T-cell (primary cell): ENCODE results near the gene ARHGEF4. TPM values are rescaled to one million over a fixed set of nuclear protein-coding genes. Genes with fewer than 3 reads are reported as not detected.
A peak's percentile ranks its signal among the peaks of the same experiment; 100 is the strongest.

ENCODE experiments used
- ATAC-seq, 4 experiments: fragments of 200-7000 bp in 3 of 4; fragments of 150-1000 bp in 1 of 4; cut with Tn5 transposase; replicated peaks in 1 of 4; 1 replicate in 3 of 4; 2 replicates in 1 of 4; pipeline ENCODE4 v1.10.0; 2021; ENCODE audit warnings: moderate library complexity in 3 of 4, mild to moderate bottlenecking in 2 of 4, moderate number of reproducible peaks in 1 of 4
- CTCF ChIA-PET, 2 donors: fragments of 300-600 bp; sonication (Branson Sonifier 250); formaldehyde crosslinking; loops; one replicate each; lab custom pipeline; 2022; ENCODE audit warnings: antibody characterized with exemption in 2 of 2; lab: Charles Lee
- POLR2A ChIA-PET, 2 donors: fragments of 300-600 bp; sonication (Branson Sonifier 250); formaldehyde crosslinking; loops; one replicate each; lab custom pipeline; 2022; ENCODE audit warnings: antibody characterized with exemption in 2 of 2; lab: Charles Lee
- DNase-seq, 35 experiments: peaks; one replicate each; pipeline versions ENCODE4 v3.0.0 to v3.0.0-alpha.2; 2013 to 2023
- H3K27ac ChIP-seq: one replicate; pipeline ENCODE4 v1.5.1; 2013; ENCODE audit warnings: low read length
- H3K27me3 ChIP-seq, 2 experiments: replicated peaks in 1 of 2; 1 replicate in 1 of 2; 2 replicates in 1 of 2; pipeline versions ENCODE4 v1.6.1 to v1.7.0; 2013; ENCODE audit warnings: low read length in 1 of 2, mixed read lengths in 1 of 2; ENCODE audit not compliant: control insufficient read depth in 2 of 2, insufficient read depth in 2 of 2; ENCODE audit errors: extremely low read depth in 1 of 2
- H3K36me3 ChIP-seq, 2 donors: 1 replicate in 1 of 2; 2 replicates in 1 of 2; pipeline versions ENCODE4 v1.6.1 to v1.7.0; 2013; ENCODE audit warnings: low read length in 1 of 2; ENCODE audit not compliant: control insufficient read depth in 2 of 2, insufficient read depth in 1 of 2; ENCODE audit errors: extremely low read depth in 1 of 2
- H3K4me1 ChIP-seq, 2 experiments: 1 replicate in 1 of 2; 2 replicates in 1 of 2; pipeline versions ENCODE4 v1.6.1 to v1.7.0; 2013; ENCODE audit warnings: low read length in 2 of 2, mixed read lengths in 1 of 2; ENCODE audit not compliant: insufficient read depth in 2 of 2, control insufficient read depth in 1 of 2; ENCODE audit errors: extremely low read depth in 1 of 2
- H3K4me3 ChIP-seq, 2 donors: 1 replicate in 1 of 2; 2 replicates in 1 of 2; pipeline versions ENCODE4 v1.5.1 to v1.7.0; 2013; ENCODE audit warnings: mild to moderate bottlenecking in 2 of 2, low read length in 1 of 2, moderate library complexity in 1 of 2; ENCODE audit not compliant: control insufficient read depth in 1 of 2; ENCODE audit errors: extremely low read depth in 1 of 2
- H3K9me3 ChIP-seq: 2 replicates; pipeline ENCODE4 v1.7.0; 2013
- H3K27ac Mint-ChIP-seq, 2 donors: one replicate each; pipeline ENCODE4 v1.8.0; 2020 to 2021; ENCODE audit warnings: mild to moderate bottlenecking in 2 of 2, mixed read lengths in 2 of 2
- H3K27me3 Mint-ChIP-seq, 2 donors: one replicate each; pipeline ENCODE4 v1.8.0; 2021 to 2022; ENCODE audit warnings: mixed read lengths in 2 of 2
- H3K36me3 Mint-ChIP-seq: one replicate; pipeline ENCODE4 v1.8.0; 2021; ENCODE audit warnings: mixed read lengths
- H3K4me1 Mint-ChIP-seq, 3 donors: one replicate each; pipeline ENCODE4 v1.8.0; 2020 to 2022; ENCODE audit warnings: mixed read lengths in 3 of 3, mild to moderate bottlenecking in 1 of 3
- H3K4me3 Mint-ChIP-seq, 3 donors: one replicate each; pipeline ENCODE4 v1.8.0; 2020 to 2022; ENCODE audit warnings: mild to moderate bottlenecking in 3 of 3, mixed read lengths in 3 of 3, moderate library complexity in 3 of 3
- H3K9me3 Mint-ChIP-seq, 3 donors: one replicate each; pipeline ENCODE4 v1.8.0; 2020 to 2022; ENCODE audit warnings: mixed read lengths in 3 of 3
- WGBS: methylation state at CpG from one replicate; pipeline ENCODE4 v1.1.5; 2013; ENCODE audit warnings: missing lambda C conversion rate; ENCODE audit not compliant: insufficient coverage; 5-methylcytosine and 5-hydroxymethylcytosine counted together
- total RNA-seq, 35 experiments: library from RNA in 6 of 35; stranded (reverse) in 6 of 35; fragments of 120-200 nt in 1 of 35; gene quantifications; one replicate each; pipeline versions ENCODE4 v1.2.1 to v1.2.4 and lab custom pipeline; 2013 to 2026

Gene ARHGEF4
- total RNA-seq, 5 donors from 2014 or later (not counting 1 experiment from before 2014, with no cell fraction given) = 2.9 to 5.3 (median 4.4) TPM

GRCh38 chr2:130796290-130796689, 40.4 kb upstream of the ARHGEF4 start:
- peak overlapping the region in 1 of 3 donors; percentile 39 for H3K4me3 Mint-ChIP-seq
- no peak overlapping the region for H3K27ac Mint-ChIP-seq
- Histone ChIP-seq H3K27me3 (peaks cover 1 to 20% of the 10 kb centered on the region in 2 experiments), H3K4me3 (no peak overlapping the region), H3K27ac (no peak overlapping the region), H3K36me3 (no peaks in the 10 kb centered on the region), H3K4me1 (peaks cover 0 to 20% of the 10 kb centered on the region in 2 experiments), H3K9me3 (no peaks in the 10 kb centered on the region)
- peaks cover 0 to 5% of the 10 kb centered on the region in 2 donors for H3K27me3 Mint-ChIP-seq
- WGBS = 53% methylated on average over 3 of the region's 3 CpGs
- POLR2A ChIA-PET = no interaction called here
- DNase-seq (peak in 2 of 35 experiments; percentile 13 to 15), ATAC-seq (no peak)
- H3K4me1 Mint-ChIP-seq = peaks cover 0 to 10% (median 6%) of the 10 kb centered on the region in 3 donors
- no peaks in the 10 kb centered on the region for H3K9me3 Mint-ChIP-seq
- H3K36me3 Mint-ChIP-seq = no peaks in the 10 kb centered on the region
- CTCF ChIA-PET = interaction anchor here (0.7 to 1.5 kb wide), 2 partner anchors 77 to 127 kb away, joined by 3 to 12 read pairs; no protein-coding TSS in a partner anchor

GRCh38 chr2:130797493-130798435, 39.0 kb upstream of the ARHGEF4 start:
- peaks cover 0 to 20% of the 10 kb centered on the region in 2 experiments for H3K4me1 ChIP-seq
- ChIA-PET CTCF (interaction anchor here (0.5 to 1.9 kb wide), 18 partner anchors 11 to 884 kb away, joined by 3 to 24 read pairs (median 4); partner anchors contain the start of genes FAM168B (in 1 of the 2), GPR148 (in 1 of the 2) and IMP4 (in 1 of the 2)), POLR2A (interaction anchor here (0.5 to 0.6 kb wide), 2 partner anchors 76 to 435 kb away, joined by 3 read pairs; no protein-coding TSS in a partner anchor)
- H3K36me3 ChIP-seq = no peaks in the 10 kb centered on the region
- H3K27ac ChIP-seq = peak overlapping the region; percentile 92
- peak overlapping the region; percentile 52 to 61 for H3K27ac Mint-ChIP-seq
- DNase-seq (peak; percentile 71 to 94 (median 85)), ATAC-seq (peak; percentile 90 to 94 (median 90))
- H3K4me1 Mint-ChIP-seq = peaks cover 0 to 10% (median 6%) of the 10 kb centered on the region in 3 donors
- H3K9me3 ChIP-seq = no peaks in the 10 kb centered on the region
- H3K36me3 Mint-ChIP-seq = no peaks in the 10 kb centered on the region
- under 1% methylated on average over 96 of the region's 96 CpGs for WGBS
- peak overlapping the region; percentile 66 to 77 (median 70) for H3K4me3 Mint-ChIP-seq
- no peaks in the 10 kb centered on the region for H3K9me3 Mint-ChIP-seq
- peaks cover 0 to 5% of the 10 kb centered on the region in 2 donors for H3K27me3 Mint-ChIP-seq
- H3K4me3 ChIP-seq = peak overlapping the region; percentile 89 to 98
- peaks cover 4 to 15% of the 10 kb centered on the region in 2 experiments for H3K27me3 ChIP-seq

GRCh38 chr2:130798472-130799218, 38.1 kb upstream of the ARHGEF4 start:
- Mint-ChIP-seq H3K9me3 (no peaks in the 10 kb centered on the region), H3K4me1 (peaks cover 0 to 10% (median 6%) of the 10 kb centered on the region in 3 donors), H3K36me3 (no peaks in the 10 kb centered on the region), H3K4me3 (peak overlapping the region; percentile 66 to 77 (median 70)), H3K27ac (no peak overlapping the region), H3K27me3 (no peaks in the 10 kb centered on the region)
- H3K36me3 ChIP-seq = no peaks in the 10 kb centered on the region
- ATAC-seq = no peak
- no peaks in the 10 kb centered on the region for H3K9me3 ChIP-seq
- DNase-seq = no peak
- ChIA-PET POLR2A (interaction anchor here in 1 of 2 donors (0.5 kb wide), 1 partner anchor 436 kb away, joined by 3 read pairs; no protein-coding TSS in a partner anchor), CTCF (interaction anchor here (0.5 to 1.9 kb wide), 3 partner anchors 75 to 97 kb away, joined by 3 to 7 read pairs (median 6); no protein-coding TSS in a partner anchor)
- WGBS = 67% methylated on average over 24 of the region's 30 CpGs
- H3K4me3 ChIP-seq = peak overlapping the region; percentile 89 to 98
- H3K4me1 ChIP-seq = peaks cover 0 to 20% of the 10 kb centered on the region in 2 experiments
- H3K27me3 ChIP-seq = peaks cover 4 to 15% of the 10 kb centered on the region in 2 experiments
- H3K27ac ChIP-seq = no peak overlapping the region

GRCh38 chr2:130799295-130799694, 37.4 kb upstream of the ARHGEF4 start:
- H3K36me3 Mint-ChIP-seq = no peaks in the 10 kb centered on the region

GRCh38 chr2:130805613-130806012, 31.1 kb upstream of the ARHGEF4 start:
- no CpG with 5 or more reads among the region's 4 CpGs for WGBS
- ATAC-seq = no peak
- ChIA-PET POLR2A (no interaction called here), CTCF (no interaction called here)
- Mint-ChIP-seq H3K4me1 (peaks cover 4 to 6% (median 4%) of the 10 kb centered on the region in 3 donors), H3K4me3 (no peak overlapping the region), H3K9me3 (no peaks in the 10 kb centered on the region), H3K36me3 (no peaks in the 10 kb centered on the region), H3K27me3 (peaks cover 5 to 10% of the 10 kb centered on the region in 2 donors), H3K27ac (no peak overlapping the region)
- no peak overlapping the region for H3K27ac ChIP-seq
- H3K9me3 ChIP-seq = no peaks in the 10 kb centered on the region
- no peak overlapping the region for H3K4me3 ChIP-seq
- no peaks in the 10 kb centered on the region for H3K36me3 ChIP-seq
- H3K4me1 ChIP-seq = no peaks in the 10 kb centered on the region
- no peak for DNase-seq
- H3K27me3 ChIP-seq = peaks cover 0 to 4% of the 10 kb centered on the region in 2 experiments

More at GRCh38 chr2:130799295-130799694, 37.4 kb upstream of the ARHGEF4 start:
- Histone ChIP-seq H3K4me1 (peaks cover 0 to 20% of the 10 kb centered on the region in 2 experiments), H3K27me3 (peaks cover 4 to 15% of the 10 kb centered on the region in 2 experiments), H3K27ac (no peak overlapping the region), H3K9me3 (no peaks in the 10 kb centered on the region), H3K4me3 (no peak overlapping the region), H3K36me3 (no peaks in the 10 kb centered on the region)
- Mint-ChIP-seq H3K4me3 (peak overlapping the region in 1 of 3 donors; percentile 66), H3K27ac (no peak overlapping the region), H3K27me3 (no peaks in the 10 kb centered on the region), H3K4me1 (peaks cover 0 to 10% (median 6%) of the 10 kb centered on the region in 3 donors), H3K9me3 (no peaks in the 10 kb centered on the region)
- ATAC-seq = no peak
- ChIA-PET CTCF (interaction anchor here (0.5 to 1.9 kb wide), 2 partner anchors 74 kb away, joined by 3 to 6 read pairs; no protein-coding TSS in a partner anchor), POLR2A (no interaction called here)
- DNase-seq = no peak
- no CpG with 5 or more reads among the region's 1 CpG for WGBS
